Measurements from ENCODE around the gene SMPD1.
A peak's percentile ranks its signal among the peaks of the same experiment; 100 is the strongest.

Gene SMPD1

GRCh38 chr11:6350486-6350885 is 39.8 kb upstream of the SMPD1 start:
- Histone ChIP-seq H3K79me2 (ENCODE audit: insufficient read depth, low read length) (no peaks in the 10 kb centered on the region), H3K36me3 (ENCODE audit: insufficient read depth, low read length) (no peaks in the 10 kb centered on the region), H3K4me3 (ENCODE audit: low read depth in 1 of 2, low read length in 2 of 2) (no peak overlapping the region), H4K20me1 (ENCODE audit: insufficient read depth, low read length) (no peaks in the 10 kb centered on the region), H3K9ac (ENCODE audit: low read depth, low read length) (no peak overlapping the region), H3K4me2 (ENCODE audit: insufficient read depth, low read length) (no peak overlapping the region), H3K27ac (ENCODE audit: low read length) (no peak overlapping the region), H3K4me1 (ENCODE audit: insufficient read depth, low read length) (0 out of 2 replicates have a peak, but pooled peaks cover 3% of the 10 kb centered on the region), H3K9me3 (ENCODE audit: insufficient read depth, low read length, severe bottlenecking) (no peaks in the 10 kb centered on the region), H3K27me3 (ENCODE audit: insufficient read depth, low read length, poor library complexity) (peaks cover 10% of the 10 kb centered on the region), H2AFZ (ENCODE audit: low read depth, low read length) (no peak overlapping the region)
- no peak for ATAC-seq (ENCODE audit: insufficient read depth, low read depth)
- TF ChIP-seq CTCF (IDR thresholded peaks at IDR 0.05; ENCODE audit: borderline replicate concordance, extremely low read depth, low read length, poor library complexity, severe bottlenecking) (no peak), EZH2 (IDR thresholded peaks at IDR 0.05; ENCODE audit: borderline replicate concordance, low read depth, low read length, severe bottlenecking) (no peak)
- DNase-seq, result no peak

GRCh38 chr11:6351782-6352382 is 38.4 kb upstream of the SMPD1 start:
- Histone ChIP-seq H3K79me2 (ENCODE audit: insufficient read depth, low read length) (no peaks in the 10 kb centered on the region), H3K27ac (ENCODE audit: low read length) (no peak overlapping the region), H3K4me2 (ENCODE audit: insufficient read depth, low read length) (no peak overlapping the region), H3K9ac (ENCODE audit: low read depth, low read length) (no peak overlapping the region), H3K4me3 (ENCODE audit: low read depth in 1 of 2, low read length in 2 of 2) (no peak overlapping the region), H4K20me1 (ENCODE audit: insufficient read depth, low read length) (no peaks in the 10 kb centered on the region), H3K36me3 (ENCODE audit: insufficient read depth, low read length) (no peaks in the 10 kb centered on the region), H3K9me3 (ENCODE audit: insufficient read depth, low read length, severe bottlenecking) (no peaks in the 10 kb centered on the region), H3K27me3 (ENCODE audit: insufficient read depth, low read length, poor library complexity) (peaks cover 10% of the 10 kb centered on the region), H3K4me1 (ENCODE audit: insufficient read depth, low read length) (0 out of 2 replicates have a peak, but pooled peaks cover 3% of the 10 kb centered on the region), H2AFZ (ENCODE audit: low read depth, low read length) (no peak overlapping the region)
- TF ChIP-seq CTCF (IDR thresholded peaks at IDR 0.05; ENCODE audit: borderline replicate concordance, extremely low read depth, low read length, poor library complexity, severe bottlenecking), result no peak
- no peak for TF ChIP-seq EZH2 (IDR thresholded peaks at IDR 0.05; ENCODE audit: borderline replicate concordance, low read depth, low read length, severe bottlenecking)
- no peak for DNase-seq
- ATAC-seq (ENCODE audit: insufficient read depth, low read depth), result no peak

GRCh38 chr11:6353367-6353987 is 36.8 kb upstream of the SMPD1 start:
- DNase-seq, result peak; percentile 56
- no peak overlapping the region for H3K4me3 ChIP-seq (ENCODE audit: low read depth in 1 of 2, low read length in 2 of 2)
- H3K27me3 ChIP-seq (ENCODE audit: insufficient read depth, low read length, poor library complexity), result peaks cover 10% of the 10 kb centered on the region
- H3K9ac ChIP-seq (ENCODE audit: low read depth, low read length), result no peak overlapping the region
- no peaks in the 10 kb centered on the region for H3K36me3 ChIP-seq (ENCODE audit: insufficient read depth, low read length)
- no peak overlapping the region for H3K27ac ChIP-seq (ENCODE audit: low read length)
- no peaks in the 10 kb centered on the region for H4K20me1 ChIP-seq (ENCODE audit: insufficient read depth, low read length)
- TF ChIP-seq EZH2 (IDR thresholded peaks at IDR 0.05; ENCODE audit: borderline replicate concordance, low read depth, low read length, severe bottlenecking) (no peak), CTCF (IDR thresholded peaks at IDR 0.05; ENCODE audit: borderline replicate concordance, extremely low read depth, low read length, poor library complexity, severe bottlenecking) (peak; percentile 98)
- H3K79me2 ChIP-seq (ENCODE audit: insufficient read depth, low read length), result no peaks in the 10 kb centered on the region
- H3K4me2 ChIP-seq (ENCODE audit: insufficient read depth, low read length), result no peak overlapping the region
- 0 out of 2 replicates have a peak, but pooled peaks cover 3% of the 10 kb centered on the region for H3K4me1 ChIP-seq (ENCODE audit: insufficient read depth, low read length)
- H3K9me3 ChIP-seq (ENCODE audit: insufficient read depth, low read length, severe bottlenecking), result no peaks in the 10 kb centered on the region
- ATAC-seq (ENCODE audit: insufficient read depth, low read depth), result peak; percentile 82
- no peak overlapping the region for H2AFZ ChIP-seq (ENCODE audit: low read depth, low read length)
